ENCODE measurements around the gene AREG.
A peak's percentile ranks its signal among the peaks of the same experiment; 100 is the strongest.
"Not testable (repeated sequence)": the region's sequence is repeated elsewhere in the genome, so short reads cannot be mapped to it uniquely, and the experiment has no call there.

AREG gene, protein sequence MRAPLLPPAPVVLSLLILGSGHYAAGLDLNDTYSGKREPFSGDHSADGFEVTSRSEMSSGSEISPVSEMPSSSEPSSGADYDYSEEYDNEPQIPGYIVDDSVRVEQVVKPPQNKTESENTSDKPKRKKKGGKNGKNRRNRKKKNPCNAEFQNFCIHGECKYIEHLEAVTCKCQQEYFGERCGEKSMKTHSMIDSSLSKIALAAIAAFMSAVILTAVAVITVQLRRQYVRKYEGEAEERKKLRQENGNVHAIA

DNA sequence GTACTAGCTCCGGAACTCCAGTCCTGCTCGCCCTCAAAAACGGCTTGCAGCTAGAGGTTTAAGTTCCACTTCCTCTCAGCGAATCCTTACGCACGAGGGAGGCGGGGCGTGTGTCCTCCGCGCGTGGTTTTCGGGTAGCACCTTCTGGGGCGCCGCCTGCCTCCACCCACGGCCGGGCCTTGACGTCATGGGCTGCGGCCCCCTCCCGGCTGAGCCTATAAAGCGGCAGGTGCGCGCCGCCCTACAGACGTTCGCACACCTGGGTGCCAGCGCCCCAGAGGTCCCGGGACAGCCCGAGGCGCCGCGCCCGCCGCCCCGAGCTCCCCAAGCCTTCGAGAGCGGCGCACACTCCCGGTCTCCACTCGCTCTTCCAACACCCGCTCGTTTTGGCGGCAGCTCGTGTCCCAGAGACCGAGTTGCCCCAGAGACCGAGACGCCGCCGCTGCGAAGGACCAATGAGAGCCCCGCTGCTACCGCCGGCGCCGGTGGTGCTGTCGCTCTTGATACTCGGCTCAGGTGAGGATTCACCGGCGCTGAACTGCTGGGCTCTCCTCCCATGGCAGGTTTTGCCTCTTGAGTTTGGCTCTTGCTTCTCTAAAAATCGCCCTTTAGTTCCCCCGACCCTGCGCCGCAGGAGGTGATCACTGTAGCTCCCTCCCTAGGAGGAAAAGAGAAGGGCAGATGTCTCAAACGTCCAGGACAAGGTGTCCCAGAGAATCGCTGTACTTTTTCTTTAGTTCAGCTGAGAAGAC lies at the start of gene AREG:
Gene AREG (plus strand): TSS at position 246 of the 752 bp plus-strand sequence. CDS start 210 bp downstream, at position 456.
- DNase-seq, result peak; percentile 77

DNA sequence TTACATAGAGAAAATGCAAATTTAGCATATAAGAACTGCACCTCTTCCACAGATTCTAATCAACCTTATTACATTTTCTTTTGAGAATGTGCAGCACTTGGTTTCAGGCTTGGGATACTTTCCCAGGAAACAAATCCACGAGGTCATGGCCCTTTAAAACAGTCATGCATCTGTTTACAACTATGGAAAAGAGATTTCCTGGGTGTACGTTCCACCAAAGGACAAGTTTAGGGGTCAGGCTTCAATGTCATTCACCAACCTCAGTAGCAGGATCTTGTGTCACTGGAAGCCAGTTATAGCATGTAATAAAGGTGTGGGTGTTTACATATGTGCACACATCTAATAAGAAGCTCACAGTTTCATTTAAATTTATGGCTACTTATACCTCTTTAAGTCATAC lies 49.3 kb upstream of the AREG start:
- DNase-seq, result no peak

DNA sequence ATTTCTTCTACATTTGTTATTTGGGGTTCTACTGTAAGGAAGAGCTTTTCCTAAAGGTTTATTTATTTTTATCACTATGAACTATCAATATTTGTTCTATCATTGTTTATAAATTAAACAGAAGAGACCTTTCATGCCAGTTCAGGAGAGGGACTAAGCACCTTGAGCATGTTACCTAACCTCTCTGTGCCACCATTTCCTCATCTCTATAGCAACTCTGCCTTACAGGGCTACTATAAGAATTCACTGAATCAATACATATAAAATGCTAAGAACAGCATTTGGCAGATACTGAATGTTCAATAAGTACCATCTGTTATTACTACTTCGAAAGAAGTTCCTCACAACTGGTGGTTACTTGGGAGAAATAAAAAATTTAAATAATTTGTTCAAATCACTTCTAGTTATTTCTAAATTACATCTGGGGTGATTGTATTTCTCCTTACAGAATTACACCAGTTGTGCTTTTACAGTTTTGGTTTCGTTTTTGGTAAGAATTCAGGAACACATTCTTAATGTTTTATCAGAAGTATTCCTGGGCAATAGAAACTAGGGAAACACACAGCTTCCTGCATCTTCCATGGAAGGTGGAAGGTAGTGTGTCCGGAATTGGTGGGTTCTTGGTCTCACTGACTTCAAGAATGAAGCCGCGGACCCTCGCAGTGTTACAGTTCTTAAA lies 47.0 kb upstream of the AREG start:
- DNase-seq, result peak; percentile 35

DNA sequence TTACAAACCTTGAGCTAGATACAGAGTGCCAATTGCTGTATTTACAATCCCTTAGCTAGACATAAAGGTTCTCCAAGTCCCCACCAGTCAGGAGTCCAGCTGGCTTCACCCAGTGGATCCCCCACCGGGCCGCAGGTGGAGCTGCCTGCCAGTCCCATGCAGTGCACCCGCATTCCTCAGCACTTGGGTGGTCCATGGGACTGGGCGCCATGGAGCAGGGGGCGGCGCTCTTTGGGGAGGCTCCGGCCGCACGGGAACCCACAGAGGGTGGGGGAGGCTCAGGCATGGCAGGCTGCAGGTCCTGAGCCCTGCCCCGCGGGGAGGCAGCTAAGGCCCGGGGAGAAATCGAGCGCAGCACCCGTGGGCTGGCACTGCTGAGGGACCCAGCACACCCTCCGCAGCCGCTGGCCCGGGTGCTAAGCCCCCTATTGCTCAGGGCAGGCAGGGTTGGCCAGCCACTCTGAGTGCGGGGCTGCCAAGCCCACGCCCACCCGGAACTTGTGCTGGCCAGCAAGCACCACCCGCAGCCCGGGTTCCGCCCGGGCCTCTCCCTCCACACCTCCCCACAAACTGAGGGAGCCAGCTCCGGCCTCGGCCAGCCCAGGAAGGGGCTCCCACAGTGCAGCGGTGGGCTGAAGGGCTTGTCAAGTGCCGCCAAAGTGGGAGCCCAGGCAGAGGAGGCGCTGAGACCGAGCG lies 45.9 kb upstream of the AREG start:
- not testable (repeated sequence) for DNase-seq

DNA sequence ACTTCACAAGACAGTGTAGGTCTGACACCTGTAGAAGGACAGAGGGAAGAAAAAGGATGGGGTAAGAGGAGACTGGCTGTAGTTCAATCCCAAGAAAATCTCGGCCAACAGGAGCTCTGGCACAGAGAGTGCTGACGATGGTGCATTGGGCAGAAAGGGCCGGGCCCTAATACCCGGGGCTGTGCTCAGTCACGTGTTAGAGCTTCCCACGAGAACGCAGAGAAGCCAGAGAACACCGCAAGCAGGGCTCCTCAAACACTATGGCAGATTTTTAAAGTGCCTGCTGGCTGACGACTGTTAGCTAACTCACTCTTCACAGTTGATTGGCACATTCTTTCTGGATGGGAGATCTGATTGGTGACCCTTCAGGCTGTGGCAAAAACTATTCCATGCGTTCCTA lies 44.5 kb upstream of the AREG start:
- DNase-seq, result no peak

DNA sequence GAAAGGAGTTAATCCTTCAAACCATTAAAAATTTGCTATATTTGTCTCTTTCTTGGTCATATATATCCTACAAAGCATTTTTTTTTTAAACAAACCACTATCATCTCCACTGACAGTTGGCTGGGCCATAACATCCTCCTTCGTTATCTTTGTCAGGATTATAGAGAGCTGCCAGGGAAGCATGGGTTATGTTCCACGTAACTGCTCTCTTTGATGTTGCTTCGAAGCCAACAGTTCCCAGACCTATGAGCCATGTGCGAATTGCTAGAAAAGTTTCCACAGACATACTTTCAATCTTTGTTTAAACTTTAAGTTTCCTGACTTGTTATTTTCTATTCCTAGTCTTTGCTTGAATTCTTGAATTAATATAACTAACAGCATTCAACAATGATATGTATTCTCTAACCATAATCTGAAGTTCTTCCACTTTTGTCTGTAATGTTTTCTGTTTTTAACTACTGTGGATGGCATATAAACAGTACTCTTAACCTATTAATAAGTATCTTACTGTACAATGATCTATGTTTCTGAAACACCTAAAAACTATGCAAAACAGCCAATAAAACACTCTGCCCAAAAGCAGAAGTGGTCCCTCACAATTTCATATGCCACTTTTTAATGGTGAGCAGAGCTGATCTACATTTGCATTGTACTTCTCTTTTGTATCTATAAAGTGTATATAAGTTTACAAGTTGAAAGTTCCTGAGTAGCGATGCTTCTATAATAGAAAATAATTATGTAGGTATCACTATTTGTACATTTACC lies 42.1 kb upstream of the AREG start:
- peak; percentile 26 for DNase-seq

DNA sequence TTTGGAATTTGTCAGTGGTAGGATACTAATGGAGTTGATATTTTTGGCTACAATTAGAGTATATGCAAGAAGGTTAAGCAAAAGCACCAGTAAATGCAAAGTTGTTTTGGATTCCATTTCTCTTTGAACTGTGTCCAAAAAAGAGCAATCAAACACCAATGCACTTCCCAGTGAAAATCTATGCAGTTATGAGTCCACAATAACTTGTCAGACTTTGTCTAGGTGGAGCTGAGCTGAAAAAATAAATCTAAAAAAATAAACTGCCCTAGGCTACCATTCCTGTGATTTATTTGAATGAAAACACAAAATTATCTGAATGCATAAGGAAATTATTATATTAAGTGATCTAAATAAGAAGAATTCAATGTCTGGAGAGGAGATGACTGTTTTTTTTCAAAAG lies 37.0 kb upstream of the AREG start:
- no peak for DNase-seq

DNA sequence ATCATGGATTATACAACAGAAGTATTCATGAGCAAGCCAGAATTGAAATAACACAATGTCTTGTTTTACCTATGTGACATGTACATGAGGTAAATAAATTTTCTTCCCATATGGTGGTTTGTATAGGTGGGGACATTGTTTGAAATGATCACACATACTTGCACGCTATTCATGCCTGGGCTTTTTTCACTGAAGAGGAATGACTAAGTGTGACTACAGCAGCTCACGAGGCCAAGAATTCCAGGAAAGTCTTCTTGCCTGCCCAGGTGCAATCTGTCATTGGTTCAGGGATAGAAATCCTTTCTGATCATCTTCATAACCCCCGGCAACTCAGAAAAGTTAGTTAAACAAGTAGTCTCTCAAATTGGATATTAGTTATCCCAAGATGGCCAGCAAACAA lies 36.3 kb upstream of the AREG start:
- no peak for DNase-seq

DNA sequence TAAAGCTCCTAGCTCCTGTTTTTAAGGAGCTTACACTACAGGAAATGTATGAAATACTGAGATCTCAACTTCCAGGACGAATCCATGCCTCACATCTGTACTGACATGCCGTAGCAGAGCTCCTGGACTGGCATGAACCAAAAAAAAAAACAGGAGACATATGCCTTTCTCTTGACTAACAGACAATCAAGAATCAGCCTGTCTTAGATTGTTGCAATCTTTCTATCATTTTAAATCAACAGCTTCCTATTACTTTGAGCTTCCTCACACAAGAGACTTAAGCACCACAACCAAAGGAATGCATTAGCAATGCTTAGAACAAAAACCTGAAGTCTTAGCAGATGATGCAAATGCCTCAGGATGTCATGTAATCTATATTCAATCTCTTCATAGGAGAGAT lies 34.7 kb upstream of the AREG start:
- no peak for DNase-seq

DNA sequence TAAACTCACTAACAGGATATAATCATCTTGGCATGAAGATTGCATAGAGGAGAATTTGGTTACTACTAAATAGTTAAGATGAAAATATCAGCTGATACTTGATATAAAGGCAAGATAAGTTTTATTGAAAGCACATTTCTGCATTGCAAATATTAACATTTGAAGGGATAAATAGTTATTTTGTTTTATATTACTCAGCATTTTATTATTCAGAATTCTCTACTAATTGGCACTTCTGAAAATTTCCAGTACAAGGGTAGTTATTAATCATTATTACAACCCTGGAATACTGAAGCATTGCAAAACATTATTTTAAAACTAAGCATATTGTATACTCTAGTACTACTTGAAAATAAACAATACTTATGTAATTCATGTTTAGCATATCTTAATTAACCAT lies 32.7 kb upstream of the AREG start:
- DNase-seq, result no peak

DNA sequence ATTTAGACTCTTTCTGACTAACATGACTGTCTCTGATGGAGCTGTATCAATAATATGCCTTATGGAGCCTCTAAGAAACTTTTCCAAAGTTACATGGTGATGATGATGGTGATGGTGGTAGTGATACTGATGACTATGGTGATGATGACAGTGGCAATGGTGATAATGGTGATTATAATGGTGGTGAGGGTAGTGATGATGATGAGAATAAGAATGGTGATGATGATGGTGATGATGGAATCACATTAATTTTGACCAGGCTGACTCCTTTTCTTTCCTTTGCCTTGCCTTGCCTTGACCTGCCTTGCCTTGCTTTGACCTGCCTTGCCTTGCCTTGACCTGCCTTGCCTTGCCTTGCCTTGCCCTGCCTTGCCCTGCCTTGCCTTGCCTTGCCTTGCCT lies 31.7 kb upstream of the AREG start:
- no peak for DNase-seq

DNA sequence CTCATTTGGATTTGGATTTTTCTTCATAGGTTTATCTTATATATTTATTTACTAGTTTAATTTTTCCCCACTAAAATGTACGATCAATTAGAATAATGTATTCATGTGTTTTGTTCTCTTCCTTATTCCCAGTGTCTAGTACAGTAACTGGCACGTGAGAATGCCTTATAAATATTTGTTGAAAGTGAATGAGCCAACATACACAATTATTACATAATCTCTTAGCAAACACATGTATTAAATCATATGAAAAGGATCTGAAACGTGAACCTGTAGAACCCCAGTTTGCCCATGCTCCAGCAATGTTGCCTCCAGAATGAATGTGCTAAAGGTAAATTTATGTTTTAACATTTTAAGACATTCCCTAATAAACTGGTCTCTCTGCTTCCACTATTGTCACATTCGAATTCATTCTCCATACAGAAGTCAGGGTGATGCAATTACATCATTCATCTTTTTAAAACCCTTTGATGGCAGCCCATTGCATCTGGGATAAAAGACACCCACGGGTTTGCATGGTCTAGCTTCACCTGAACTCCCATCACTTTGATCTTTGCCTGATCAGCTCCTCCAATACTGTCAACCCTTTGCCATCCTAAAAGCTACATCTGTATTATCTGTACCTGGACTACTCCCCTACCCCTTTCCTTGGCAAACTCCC lies 30.7 kb upstream of the AREG start:
- DNase-seq, result no peak

DNA sequence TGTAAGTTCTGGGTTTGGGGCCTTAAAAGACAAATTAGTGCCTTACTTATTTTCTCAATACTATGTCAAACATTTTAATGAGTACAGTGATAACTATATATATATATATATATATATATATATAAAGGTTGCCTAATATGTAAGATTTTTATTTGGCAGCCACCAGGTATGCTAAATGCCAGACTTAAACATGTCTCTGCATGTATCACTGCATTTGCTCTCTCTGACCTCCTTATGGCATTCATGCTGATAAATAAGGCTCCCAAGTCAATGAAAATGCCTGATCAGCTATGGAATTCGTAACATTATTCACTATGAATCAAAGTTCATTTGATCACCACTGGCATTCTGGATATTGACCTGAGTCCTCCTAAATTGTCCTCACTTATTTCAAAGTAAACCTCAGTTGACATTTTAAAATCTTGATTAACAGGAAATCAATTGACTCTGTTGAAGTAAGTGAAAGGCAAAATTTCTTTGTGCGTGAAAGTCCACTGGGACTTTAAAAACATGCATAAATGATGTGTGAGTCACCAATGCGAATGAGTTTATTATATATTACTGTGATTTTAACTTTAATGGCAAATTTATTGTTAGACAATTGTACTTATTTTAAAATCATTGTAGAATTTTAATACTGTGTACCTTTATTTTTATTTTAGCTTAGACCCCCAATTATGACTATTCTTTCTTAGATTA lies 29.2 kb upstream of the AREG start:
- no peak for DNase-seq

DNA sequence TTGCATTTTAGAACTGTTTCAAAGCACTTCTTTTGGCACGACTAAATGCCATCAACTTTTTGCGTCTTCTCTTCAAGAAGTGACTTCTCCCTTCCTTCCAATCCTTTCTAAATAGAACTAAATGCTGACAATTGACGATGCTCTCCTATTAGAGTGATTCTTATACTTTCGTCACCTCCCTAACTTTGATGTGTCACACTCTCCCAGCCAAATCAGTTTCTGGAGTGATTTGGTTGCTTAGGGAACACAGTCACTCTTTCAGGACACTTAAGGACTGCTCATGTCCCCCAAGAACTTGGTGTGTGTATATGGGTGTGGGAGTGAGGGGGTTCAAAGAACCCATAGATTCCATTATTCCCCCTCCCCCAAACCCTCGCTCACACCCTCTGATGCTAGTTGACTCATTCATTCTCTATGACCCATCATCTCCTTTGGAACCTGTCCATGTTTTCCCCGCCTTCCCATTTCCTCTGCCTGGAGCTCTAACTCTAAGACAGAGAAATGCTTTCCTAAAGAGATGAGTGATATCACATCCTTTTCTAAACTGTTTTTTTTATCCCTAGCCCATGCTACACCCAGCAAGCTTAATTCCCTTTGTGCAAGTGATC lies 26.8 kb upstream of the AREG start:
- DNase-seq, result no peak

DNA sequence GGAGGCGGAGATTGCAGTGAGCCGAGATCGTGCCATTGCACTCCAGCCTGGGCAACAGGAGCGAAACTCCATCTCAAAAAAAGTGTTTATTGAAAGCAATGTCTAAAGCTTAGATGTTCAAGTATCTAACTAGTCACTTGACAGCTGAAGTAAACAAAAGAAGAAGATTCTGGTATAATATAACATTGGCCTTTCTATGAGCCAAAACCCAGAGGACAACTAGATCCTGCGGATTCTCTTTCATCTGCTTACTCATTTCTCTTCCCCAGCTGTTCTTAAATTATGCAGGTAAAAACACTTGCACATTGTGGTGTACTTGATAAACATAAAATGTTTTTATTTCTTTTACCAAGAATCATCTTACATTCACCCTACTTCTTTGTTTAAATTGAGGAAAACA lies 24.1 kb upstream of the AREG start:
- no peak for DNase-seq

DNA sequence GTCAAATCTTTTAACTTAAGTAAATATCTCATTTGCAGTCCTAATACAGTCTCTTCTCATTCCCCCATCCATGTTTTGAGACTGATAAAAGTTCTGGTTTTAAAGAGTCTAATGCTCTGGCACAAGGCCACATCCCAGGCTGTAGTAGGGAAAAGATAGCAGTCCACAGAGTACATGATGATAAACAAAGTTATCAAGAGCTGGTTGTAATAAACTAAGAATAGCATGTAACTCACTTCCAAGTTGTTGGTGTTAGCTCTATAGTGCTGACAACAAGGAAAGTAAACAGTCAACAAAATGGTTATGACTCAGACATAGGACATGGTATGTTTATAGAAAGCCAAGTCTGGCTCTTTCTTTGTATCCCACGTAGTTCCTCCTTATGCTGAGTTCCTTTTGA lies 21.8 kb upstream of the AREG start:
- no peak for DNase-seq

DNA sequence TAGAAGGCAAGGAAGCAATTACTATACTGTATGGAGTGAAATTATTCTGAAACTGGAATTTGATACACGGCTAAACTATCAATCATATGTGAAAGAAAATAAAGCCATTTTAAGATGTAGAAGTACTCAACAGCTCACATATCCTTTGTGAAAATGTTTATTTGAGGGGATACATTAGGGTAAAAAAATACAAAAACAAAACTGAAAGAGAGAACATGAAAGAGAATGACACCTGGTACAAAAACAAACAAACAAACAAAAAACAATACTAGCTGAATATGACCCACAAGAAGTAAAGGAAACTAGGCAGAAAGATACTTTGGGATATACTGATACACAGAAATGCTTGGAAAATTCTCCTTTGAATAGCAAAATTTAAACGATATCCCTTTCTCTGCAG lies 20.8 kb upstream of the AREG start:
- DNase-seq, result no peak

DNA sequence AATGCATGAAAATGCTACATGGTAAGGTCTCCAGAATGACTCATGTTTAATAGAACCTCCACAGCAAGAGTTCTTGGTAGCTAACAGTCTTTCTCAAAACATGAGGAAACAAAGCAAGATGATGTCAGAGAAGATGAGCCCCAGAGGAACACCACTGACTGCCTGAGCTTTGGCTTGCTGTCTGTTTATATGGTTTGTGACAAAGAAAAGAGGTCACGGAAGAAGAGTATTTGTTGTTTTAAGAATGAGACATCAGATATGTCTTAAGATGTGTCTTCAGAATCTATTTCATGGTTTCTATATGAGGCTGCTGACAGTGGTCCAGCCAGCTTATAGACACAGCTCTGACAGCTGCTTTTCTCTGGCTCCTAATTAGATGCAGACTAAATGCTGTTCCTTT lies 18.8 kb upstream of the AREG start:
- DNase-seq, result no peak

DNA sequence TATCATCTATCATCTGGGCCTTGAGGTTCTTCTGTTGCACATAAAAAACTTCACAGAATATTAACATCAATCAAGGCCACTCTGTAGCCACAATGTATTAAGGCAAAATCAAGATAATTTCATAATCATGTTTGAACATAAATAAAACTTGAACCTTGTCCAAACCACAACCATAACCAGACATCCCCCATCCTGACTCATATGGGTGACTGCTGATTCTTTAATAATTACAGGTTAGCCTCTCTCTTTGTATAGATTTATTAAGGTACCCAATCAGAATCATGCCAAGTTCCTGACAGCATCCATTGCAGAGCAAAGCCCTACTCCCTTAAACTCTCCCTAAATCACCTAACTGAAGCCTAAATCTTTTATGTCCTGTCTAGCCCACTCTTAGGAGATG lies 16.7 kb upstream of the AREG start:
- no peak for DNase-seq

DNA sequence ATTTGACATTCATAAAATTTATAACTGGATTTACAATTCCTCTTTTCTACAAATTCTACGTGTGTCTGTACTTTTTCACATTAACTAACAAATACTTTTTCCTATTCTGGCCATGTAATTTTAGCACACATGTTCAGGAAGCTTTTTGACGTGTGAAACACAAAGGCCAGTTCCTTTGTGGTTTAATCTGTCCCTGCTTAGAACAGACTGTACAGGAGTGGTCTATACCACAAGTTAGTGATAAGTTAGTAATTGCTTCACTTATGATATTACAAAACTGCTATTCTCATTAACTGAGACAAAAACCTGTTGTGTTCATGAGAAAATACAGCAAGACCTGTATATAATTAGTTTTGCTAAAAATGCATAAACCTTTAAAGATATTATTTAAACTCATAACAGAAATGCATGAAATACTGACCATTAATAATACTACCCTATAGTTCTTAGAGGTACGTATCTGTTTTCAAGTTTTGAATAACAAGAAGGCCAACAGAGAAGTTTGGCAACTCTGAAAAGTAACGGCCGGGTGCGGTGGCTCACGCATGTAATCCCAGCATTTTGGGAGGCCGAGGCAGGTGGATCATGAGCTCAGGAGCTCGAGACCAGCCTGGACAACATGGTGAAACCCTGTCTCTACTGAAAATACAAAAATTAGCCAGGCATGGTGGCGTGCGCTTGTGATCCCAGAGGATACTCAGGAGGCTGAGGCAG lies 13.7 kb upstream of the AREG start:
- peak; percentile 31 for DNase-seq

Measured in MV-4-11 (cell line).